ENCODE measurements around the gene LAMC2. TPM values are rescaled to one million over a fixed set of nuclear protein-coding genes. Genes with fewer than 3 reads are reported as not detected.

LAMC2 gene
- total and polyA plus RNA-seq, 2 experiments from 2014 or later = 1.9 to 2.7 TPM

- no peaks in the 10 kb centered on the region for H3K79me2 ChIP-seq (ENCODE audit: insufficient read depth)
- H3K4me2 ChIP-seq (ENCODE audit: unreplicated experiment) = no peak overlapping the region
- no peaks in the 10 kb centered on the region for H3K9me3 ChIP-seq (ENCODE audit: low read depth)
- no peaks in the 10 kb centered on the region for H3K9me2 ChIP-seq (ENCODE audit: insufficient read depth)
- H3F3A ChIP-seq (ENCODE audit: insufficient read depth) = peaks cover 39% of the 10 kb centered on the region
- 97 to 98% methylated on average over 3 of the region's 3 CpGs for WGBS, 2 experiments (ENCODE audit: low coverage in 1 of 2, low lambda C conversion rate in 2 of 2, missing lambda C conversion rate in 2 of 2)
- DNase-seq = no peak
- H3K27me3 ChIP-seq (replicated peaks; ENCODE audit: insufficient read depth) = no peaks in the 10 kb centered on the region
- peaks cover 47% of the 10 kb centered on the region for H3K4me1 ChIP-seq (ENCODE audit: insufficient read depth)
- H3K9ac ChIP-seq = no peak overlapping the region
- no peaks in the 10 kb centered on the region for H4K20me1 ChIP-seq (ENCODE audit: insufficient read depth)
- in situ Hi-C loops (cut with MboI) = no loop called here
- H3K4me3 ChIP-seq = no peak overlapping the region
- no peak overlapping the region for H2AFZ ChIP-seq
- TF ChIP-seq EZH2phosphoT487 (IDR thresholded peaks at IDR 0.05; ENCODE audit: insufficient read depth, low read depth) (no peak), EZH2 (IDR thresholded peaks at IDR 0.05; ENCODE audit: insufficient read depth, poor library complexity, severe bottlenecking) (no peak)
- H3K36me3 ChIP-seq (ENCODE audit: low read depth) = no peaks in the 10 kb centered on the region
- no peak overlapping the region for H3K27ac ChIP-seq
These were observed 59.3 kb downstream of the LAMC2 start for GRCh38 chr1:183245357-183245756.

GRCh38 chr1:183246436-183246835, 60.4 kb downstream of the LAMC2 start:
- TF ChIP-seq EZH2 (IDR thresholded peaks at IDR 0.05; ENCODE audit: insufficient read depth, poor library complexity, severe bottlenecking) (no peak), EZH2phosphoT487 (IDR thresholded peaks at IDR 0.05; ENCODE audit: insufficient read depth, low read depth) (no peak)
- no peaks in the 10 kb centered on the region for H3K9me2 ChIP-seq (ENCODE audit: insufficient read depth)
- peaks cover 36% of the 10 kb centered on the region for H3K4me1 ChIP-seq (ENCODE audit: insufficient read depth)
- no peaks in the 10 kb centered on the region for H3K27me3 ChIP-seq (replicated peaks; ENCODE audit: insufficient read depth)
- H3K27ac ChIP-seq = no peak overlapping the region
- H3K4me3 ChIP-seq = no peak overlapping the region
- no peaks in the 10 kb centered on the region for H3K9me3 ChIP-seq (ENCODE audit: low read depth)
- in situ Hi-C loops (cut with MboI) = no loop called here
- DNase-seq = no peak
- H3F3A ChIP-seq (ENCODE audit: insufficient read depth) = peaks cover 29% of the 10 kb centered on the region
- H2AFZ ChIP-seq = no peak overlapping the region
- no peaks in the 10 kb centered on the region for H3K79me2 ChIP-seq (ENCODE audit: insufficient read depth)
- no peaks in the 10 kb centered on the region for H3K36me3 ChIP-seq (ENCODE audit: low read depth)
- no peaks in the 10 kb centered on the region for H4K20me1 ChIP-seq (ENCODE audit: insufficient read depth)
- H3K4me2 ChIP-seq (ENCODE audit: unreplicated experiment) = no peak overlapping the region
- H3K9ac ChIP-seq = no peak overlapping the region

- no peak for DNase-seq
- 97 to 98% methylated on average over 10 to 11 of the region's 11 CpGs for WGBS, 2 experiments (ENCODE audit: low coverage in 1 of 2, low lambda C conversion rate in 2 of 2, missing lambda C conversion rate in 2 of 2)
- H3K27me3 ChIP-seq (replicated peaks; ENCODE audit: insufficient read depth) = no peaks in the 10 kb centered on the region
- H3F3A ChIP-seq (ENCODE audit: insufficient read depth) = peaks cover 22% of the 10 kb centered on the region
- in situ Hi-C loops (cut with MboI) = no loop called here
- H3K9me2 ChIP-seq (ENCODE audit: insufficient read depth) = no peaks in the 10 kb centered on the region
- no peak overlapping the region for H3K27ac ChIP-seq
- no peaks in the 10 kb centered on the region for H3K36me3 ChIP-seq (ENCODE audit: low read depth)
- H3K4me1 ChIP-seq (ENCODE audit: insufficient read depth) = peaks cover 30% of the 10 kb centered on the region
- TF ChIP-seq EZH2 (IDR thresholded peaks at IDR 0.05; ENCODE audit: insufficient read depth, poor library complexity, severe bottlenecking) (no peak), EZH2phosphoT487 (IDR thresholded peaks at IDR 0.05; ENCODE audit: insufficient read depth, low read depth) (no peak)
- no peaks in the 10 kb centered on the region for H3K79me2 ChIP-seq (ENCODE audit: insufficient read depth)
- H3K4me2 ChIP-seq (ENCODE audit: unreplicated experiment) = no peak overlapping the region
- no peak overlapping the region for H3K4me3 ChIP-seq
- H2AFZ ChIP-seq = no peak overlapping the region
- H3K9ac ChIP-seq = no peak overlapping the region
- no peaks in the 10 kb centered on the region for H4K20me1 ChIP-seq (ENCODE audit: insufficient read depth)
- H3K9me3 ChIP-seq (ENCODE audit: low read depth) = no peaks in the 10 kb centered on the region
These were observed 61.0 kb downstream of the LAMC2 start for GRCh38 chr1:183247066-183247465.

GRCh38 chr1:183247484-183247883, 61.4 kb downstream of the LAMC2 start:
- no peaks in the 10 kb centered on the region for H3K27me3 ChIP-seq (replicated peaks; ENCODE audit: insufficient read depth)
- H4K20me1 ChIP-seq (ENCODE audit: insufficient read depth) = no peaks in the 10 kb centered on the region
- peaks cover 18% of the 10 kb centered on the region for H3F3A ChIP-seq (ENCODE audit: insufficient read depth)
- TF ChIP-seq EZH2 (IDR thresholded peaks at IDR 0.05; ENCODE audit: insufficient read depth, poor library complexity, severe bottlenecking) (no peak), EZH2phosphoT487 (IDR thresholded peaks at IDR 0.05; ENCODE audit: insufficient read depth, low read depth) (no peak)
- peaks cover 26% of the 10 kb centered on the region for H3K4me1 ChIP-seq (ENCODE audit: insufficient read depth)
- in situ Hi-C loops (cut with MboI) = no loop called here
- no peaks in the 10 kb centered on the region for H3K36me3 ChIP-seq (ENCODE audit: low read depth)
- no peak for DNase-seq
- no peaks in the 10 kb centered on the region for H3K9me3 ChIP-seq (ENCODE audit: low read depth)
- 75 to 76% methylated on average over 3 of the region's 3 CpGs for WGBS, 2 experiments (ENCODE audit: low coverage in 1 of 2, low lambda C conversion rate in 2 of 2, missing lambda C conversion rate in 2 of 2)
- H2AFZ ChIP-seq = no peak overlapping the region
- H3K9me2 ChIP-seq (ENCODE audit: insufficient read depth) = no peaks in the 10 kb centered on the region
- no peak overlapping the region for H3K9ac ChIP-seq
- H3K4me2 ChIP-seq (ENCODE audit: unreplicated experiment) = no peak overlapping the region
- H3K79me2 ChIP-seq (ENCODE audit: insufficient read depth) = no peaks in the 10 kb centered on the region
- no peak overlapping the region for H3K27ac ChIP-seq
- no peak overlapping the region for H3K4me3 ChIP-seq

- in situ Hi-C loops (cut with MboI) = no loop called here
- TF ChIP-seq EZH2phosphoT487 (IDR thresholded peaks at IDR 0.05; ENCODE audit: insufficient read depth, low read depth) (no peak), EZH2 (IDR thresholded peaks at IDR 0.05; ENCODE audit: insufficient read depth, poor library complexity, severe bottlenecking) (no peak)
These were observed 61.9 kb downstream of the LAMC2 start for GRCh38 chr1:183247931-183248330.

More at GRCh38 chr1:183247931-183248330, 61.9 kb downstream of the LAMC2 start:
- no peak overlapping the region for H3K9ac ChIP-seq
- H3K36me3 ChIP-seq (ENCODE audit: low read depth) = no peaks in the 10 kb centered on the region
- H3K79me2 ChIP-seq (ENCODE audit: insufficient read depth) = no peaks in the 10 kb centered on the region
- H3K9me3 ChIP-seq (ENCODE audit: low read depth) = no peaks in the 10 kb centered on the region
- peaks cover 21% of the 10 kb centered on the region for H3K4me1 ChIP-seq (ENCODE audit: insufficient read depth)
- H4K20me1 ChIP-seq (ENCODE audit: insufficient read depth) = no peaks in the 10 kb centered on the region
- 95 to 97% methylated on average over 1 of the region's 1 CpG for WGBS, 2 experiments (ENCODE audit: low coverage in 1 of 2, low lambda C conversion rate in 2 of 2, missing lambda C conversion rate in 2 of 2)
- no peaks in the 10 kb centered on the region for H3K9me2 ChIP-seq (ENCODE audit: insufficient read depth)
- H2AFZ ChIP-seq = no peak overlapping the region
- H3F3A ChIP-seq (ENCODE audit: insufficient read depth) = peaks cover 14% of the 10 kb centered on the region
- no peaks in the 10 kb centered on the region for H3K27me3 ChIP-seq (replicated peaks; ENCODE audit: insufficient read depth)
- DNase-seq = no peak
- H3K27ac ChIP-seq = no peak overlapping the region
- H3K4me2 ChIP-seq (ENCODE audit: unreplicated experiment) = no peak overlapping the region
- H3K4me3 ChIP-seq = no peak overlapping the region
